NCI-H2081 treated with DMSO at 0.1 percent for 48 hours (cell line): Measurements from ENCODE around the gene VPS33A.

ENCODE experiments used
- DNase-seq: peaks from one replicate; lab custom pipeline; 2025; lab: John Stamatoyannopoulos, UW

The VPS33A gene

GRCh38 chr12:122250536-122250935, 15.8 kb downstream of the VPS33A start:
- DNase-seq = no peak

- DNase-seq = no peak
Measured at GRCh38 chr12:122250047-122250446, 16.2 kb downstream of the VPS33A start.

GRCh38 chr12:122245553-122245952, 20.7 kb downstream of the VPS33A start:
- DNase-seq = no peak

GRCh38 chr12:122244565-122245371, 21.5 kb downstream of the VPS33A start:
- DNase-seq = no peak

GRCh38 chr12:122243965-122244364, 22.3 kb downstream of the VPS33A start:
- no peak for DNase-seq

- DNase-seq = no peak
Measured at GRCh38 chr12:122238861-122239260, 27.4 kb downstream of the VPS33A start.

- no peak for DNase-seq
Measured at GRCh38 chr12:122235741-122236140, 30.6 kb downstream of the VPS33A start.

GRCh38 chr12:122232691-122233090, 33.6 kb downstream of the VPS33A start:
- no peak for DNase-seq

- DNase-seq = no peak
Measured at GRCh38 chr12:122230798-122231197, 35.5 kb downstream of the VPS33A start.

- no peak for DNase-seq
Measured at GRCh38 chr12:122228092-122228491, 38.2 kb downstream of the VPS33A start.

- DNase-seq = no peak
Measured at GRCh38 chr12:122227341-122227740, 39.0 kb downstream of the VPS33A start.

GRCh38 chr12:122226366-122227125, 39.7 kb downstream of the VPS33A start:
- DNase-seq = no peak

- DNase-seq = peak; percentile 97
Measured at GRCh38 chr12:122225683-122226365, 40.5 kb downstream of the VPS33A start, which contains the start of gene DIABLO. Gene DIABLO (minus strand): TSS chr12:122226052. CDS start chr12:122226014, 38 bp downstream.

- DNase-seq = no peak
Measured at GRCh38 chr12:122216445-122216844, 49.8 kb downstream of the VPS33A start.

- no peak for DNase-seq
Measured at GRCh38 chr12:122215771-122216170, 50.5 kb downstream of the VPS33A start.

- DNase-seq = no peak
Measured at GRCh38 chr12:122208073-122208820, 58.0 kb downstream of the VPS33A start.

GRCh38 chr12:122207391-122207790, 58.9 kb downstream of the VPS33A start:
- no peak for DNase-seq

GRCh38 chr12:122206976-122207375, 59.3 kb downstream of the VPS33A start:
- no peak for DNase-seq

- DNase-seq = no peak
Measured at GRCh38 chr12:122206111-122206881, 60.0 kb downstream of the VPS33A start.

- no peak for DNase-seq
Measured at GRCh38 chr12:122205053-122205925, 61.0 kb downstream of the VPS33A start.
